IgD-negative memory B cell (primary cell): Measurements from ENCODE around the gene TM9SF2. TPM values are rescaled to one million over a fixed set of nuclear protein-coding genes. Genes with fewer than 3 reads are reported as not detected.

Source experiments
- H3K27ac Mint-ChIP-seq, 3 donors: one replicate each; pipeline ENCODE4 v1.8.0; 2020 to 2022; ENCODE audit warnings: mild to moderate bottlenecking in 3 of 3, mixed read lengths in 3 of 3, moderate library complexity in 1 of 3
- H3K27me3 Mint-ChIP-seq: one replicate; pipeline ENCODE4 v1.8.0; 2021; ENCODE audit warnings: mixed read lengths
- H3K36me3 Mint-ChIP-seq: one replicate; pipeline ENCODE4 v1.8.0; 2020; ENCODE audit warnings: mild to moderate bottlenecking, mixed read lengths
- H3K4me1 Mint-ChIP-seq, 3 donors: one replicate each; pipeline ENCODE4 v1.8.0; 2020 to 2022; ENCODE audit warnings: mixed read lengths in 3 of 3, mild to moderate bottlenecking in 1 of 3
- H3K4me3 Mint-ChIP-seq, 4 donors: one replicate each; pipeline ENCODE4 v1.8.0; 2020 to 2022; ENCODE audit warnings: mild to moderate bottlenecking in 4 of 4, mixed read lengths in 4 of 4, moderate library complexity in 3 of 4
- H3K9me3 Mint-ChIP-seq, 3 donors: one replicate each; pipeline ENCODE4 v1.8.0; 2020 to 2021; ENCODE audit warnings: mixed read lengths in 3 of 3, mild to moderate bottlenecking in 1 of 3
- polyA plus RNA-seq: library from polyadenylated mRNA; unstranded; fragments of 300-500 nt; fragmentation: Illumina TruSeq; gene quantifications from one replicate; pipeline ENCODE4 v1.2.3, GENCODE V29; 2021

The TM9SF2 gene
- polyA plus RNA-seq, 1 donor from 2014 or later: 85.9 TPM

DNA sequence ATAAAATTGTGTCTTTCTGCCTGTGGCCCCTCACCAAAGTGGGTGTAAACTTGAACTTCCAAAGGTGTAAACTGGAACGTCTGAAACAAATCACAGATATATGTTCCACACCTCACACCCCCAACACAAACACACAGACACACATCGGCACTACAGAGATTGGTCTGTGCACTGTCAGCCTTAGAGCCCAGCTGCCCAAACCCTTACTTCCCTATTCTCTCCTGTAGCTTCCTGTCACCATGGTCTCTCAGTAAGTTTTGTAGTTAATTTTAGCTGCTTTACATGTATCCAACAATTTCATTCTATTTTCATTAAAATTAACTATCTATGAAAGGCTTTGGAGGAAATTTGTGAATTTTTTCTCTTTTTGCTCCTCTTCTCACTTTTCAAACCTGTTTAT lies 5.4 kb downstream of the TM9SF2 start:
- Mint-ChIP-seq H3K4me1 (peaks cover 64 to 70% (median 65%) of the 10 kb centered on the region in 3 donors), H3K36me3 (peaks cover 7% of the 10 kb centered on the region)

DNA sequence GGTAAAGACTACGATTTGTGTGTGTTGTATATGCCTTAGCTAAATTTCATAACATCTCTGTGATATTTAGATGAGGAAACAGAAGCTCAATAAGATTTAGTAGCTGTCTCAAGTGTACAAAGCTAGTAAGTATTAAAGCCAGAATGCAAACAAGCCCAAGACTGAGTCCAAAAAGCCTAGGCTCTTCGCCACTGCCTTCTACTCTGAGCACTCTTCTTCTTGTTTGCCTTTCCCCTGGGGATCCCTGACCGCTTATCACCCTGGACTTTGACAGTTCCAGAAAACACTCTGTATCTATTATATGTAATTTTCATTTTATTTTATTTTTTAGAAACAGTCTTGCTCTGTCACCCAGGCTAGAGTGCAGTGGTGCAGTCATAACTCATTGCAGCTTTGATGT lies 5.8 kb downstream of the TM9SF2 start:
- peaks cover 7% of the 10 kb centered on the region for H3K36me3 Mint-ChIP-seq
- no peaks in the 10 kb centered on the region for H3K9me3 Mint-ChIP-seq
- H3K27ac Mint-ChIP-seq: peak overlapping the region; percentile 54 to 87 (median 73)
- peak overlapping the region; percentile 65 to 89 (median 77) for H3K4me3 Mint-ChIP-seq
- H3K4me1 Mint-ChIP-seq: peaks cover 63 to 73% (median 69%) of the 10 kb centered on the region in 3 donors
- H3K27me3 Mint-ChIP-seq: no peaks in the 10 kb centered on the region

More for the DNA sequence above, 5.4 kb downstream of the TM9SF2 start:
- Mint-ChIP-seq H3K9me3 (no peaks in the 10 kb centered on the region), H3K27me3 (no peaks in the 10 kb centered on the region), H3K27ac (peak overlapping the region; percentile 54 to 80 (median 73)), H3K4me3 (peak overlapping the region; percentile 65 to 89 (median 77))

DNA sequence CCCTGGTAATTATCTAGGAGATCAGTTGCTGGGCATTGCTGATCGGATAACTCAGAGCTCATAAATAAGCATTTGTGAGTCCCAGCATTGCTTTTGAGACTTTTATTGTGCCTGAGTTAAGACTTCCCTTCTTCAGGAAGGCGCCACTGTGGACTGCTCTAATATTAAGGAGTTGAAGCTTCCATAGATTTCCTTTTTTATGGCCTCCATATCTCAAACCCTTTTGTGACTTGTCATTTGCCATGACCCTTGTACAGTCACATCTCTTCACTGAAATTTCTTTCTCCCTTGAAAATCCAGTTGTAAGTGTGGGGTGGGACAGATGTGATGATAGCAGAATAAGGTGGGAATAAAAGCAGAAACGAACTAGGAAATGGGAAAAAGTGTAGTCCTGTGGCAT lies 6.3 kb downstream of the TM9SF2 start:
- H3K4me1 Mint-ChIP-seq: peaks cover 63 to 74% (median 69%) of the 10 kb centered on the region in 3 donors
- H3K27me3 Mint-ChIP-seq: no peaks in the 10 kb centered on the region
- peak overlapping the region in 3 of 4 donors; percentile 36 to 89 (median 74) for H3K4me3 Mint-ChIP-seq
- H3K9me3 Mint-ChIP-seq: no peaks in the 10 kb centered on the region
- H3K36me3 Mint-ChIP-seq: peaks cover 7% of the 10 kb centered on the region
- peak overlapping the region; percentile 71 to 90 (median 87) for H3K27ac Mint-ChIP-seq

DNA sequence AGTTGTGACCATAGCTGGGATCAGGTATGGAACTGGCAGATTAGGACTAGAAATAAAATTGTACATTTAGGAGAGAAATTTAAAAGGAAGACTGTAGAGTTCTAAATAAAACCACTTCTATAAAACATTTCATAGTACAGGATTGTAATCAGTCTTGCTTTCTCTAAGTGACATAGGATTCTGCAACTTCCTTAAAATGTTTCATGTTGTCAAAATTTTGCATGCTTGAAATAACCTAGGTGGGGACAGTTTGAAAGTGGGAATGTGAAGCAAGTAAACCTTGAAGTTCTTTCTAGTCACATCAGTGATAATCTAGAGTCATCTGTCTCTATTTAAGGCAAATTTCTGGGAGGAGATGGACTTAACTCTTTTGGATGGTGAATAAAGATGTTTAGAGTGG lies 6.7 kb downstream of the TM9SF2 start:
- Mint-ChIP-seq H3K9me3 (no peaks in the 10 kb centered on the region), H3K4me1 (peaks cover 67 to 77% (median 72%) of the 10 kb centered on the region in 3 donors), H3K4me3 (peak overlapping the region in 3 of 4 donors; percentile 36 to 81 (median 74)), H3K36me3 (peaks cover 7% of the 10 kb centered on the region), H3K27me3 (no peaks in the 10 kb centered on the region), H3K27ac (peak overlapping the region; percentile 71 to 90 (median 87))

DNA sequence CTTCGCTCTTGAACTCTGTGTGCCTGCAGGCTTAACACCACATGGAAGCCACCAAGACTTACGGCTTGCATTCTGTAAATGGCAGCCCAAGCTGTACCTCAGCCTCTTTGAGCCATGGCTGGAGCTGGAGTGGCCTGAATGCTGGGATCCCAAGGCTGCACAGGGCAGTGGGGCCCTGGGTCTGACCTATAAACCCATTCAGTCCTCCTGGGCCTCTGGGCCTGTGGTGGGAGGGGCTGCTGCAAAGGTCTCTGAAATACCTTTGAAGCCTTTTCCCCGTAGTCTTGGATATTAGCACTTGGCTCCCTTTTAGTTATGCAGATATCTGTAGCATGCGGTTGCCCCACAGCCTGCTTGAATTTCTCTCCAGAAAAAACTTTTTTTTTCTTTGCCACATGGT lies 8.2 kb downstream of the TM9SF2 start:
- Mint-ChIP-seq H3K4me3 (peak overlapping the region in 1 of 4 donors; percentile 9), H3K36me3 (peaks cover 6% of the 10 kb centered on the region), H3K27me3 (no peaks in the 10 kb centered on the region), H3K9me3 (no peaks in the 10 kb centered on the region), H3K4me1 (peaks cover 62 to 76% (median 76%) of the 10 kb centered on the region in 3 donors), H3K27ac (no peak overlapping the region)

DNA sequence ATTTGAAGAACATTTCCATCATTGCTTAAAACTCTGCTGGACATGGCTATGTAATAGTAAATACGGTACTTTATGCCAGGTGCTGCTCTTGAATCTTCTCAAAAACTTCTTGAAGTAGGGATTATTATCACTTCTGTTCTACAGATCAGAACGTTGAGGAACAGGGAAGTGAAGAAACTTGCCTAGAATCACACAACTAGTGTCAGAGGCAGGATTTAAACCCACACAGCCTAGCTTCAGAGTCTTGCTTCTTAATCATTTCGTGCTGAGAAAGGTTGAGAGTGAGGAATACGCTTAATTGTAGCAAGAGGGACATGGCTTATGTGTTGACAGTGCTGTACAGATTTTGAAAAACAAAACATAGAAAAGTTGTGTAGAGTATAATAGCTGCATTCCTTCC lies 13.5 kb downstream of the TM9SF2 start:
- H3K27ac Mint-ChIP-seq: no peak overlapping the region
- no peaks in the 10 kb centered on the region for H3K27me3 Mint-ChIP-seq
- peaks cover 46 to 54% (median 52%) of the 10 kb centered on the region in 3 donors for H3K4me1 Mint-ChIP-seq
- peaks cover 1% of the 10 kb centered on the region for H3K36me3 Mint-ChIP-seq
- peak overlapping the region in 1 of 4 donors; percentile 30 for H3K4me3 Mint-ChIP-seq
- no peaks in the 10 kb centered on the region for H3K9me3 Mint-ChIP-seq

DNA sequence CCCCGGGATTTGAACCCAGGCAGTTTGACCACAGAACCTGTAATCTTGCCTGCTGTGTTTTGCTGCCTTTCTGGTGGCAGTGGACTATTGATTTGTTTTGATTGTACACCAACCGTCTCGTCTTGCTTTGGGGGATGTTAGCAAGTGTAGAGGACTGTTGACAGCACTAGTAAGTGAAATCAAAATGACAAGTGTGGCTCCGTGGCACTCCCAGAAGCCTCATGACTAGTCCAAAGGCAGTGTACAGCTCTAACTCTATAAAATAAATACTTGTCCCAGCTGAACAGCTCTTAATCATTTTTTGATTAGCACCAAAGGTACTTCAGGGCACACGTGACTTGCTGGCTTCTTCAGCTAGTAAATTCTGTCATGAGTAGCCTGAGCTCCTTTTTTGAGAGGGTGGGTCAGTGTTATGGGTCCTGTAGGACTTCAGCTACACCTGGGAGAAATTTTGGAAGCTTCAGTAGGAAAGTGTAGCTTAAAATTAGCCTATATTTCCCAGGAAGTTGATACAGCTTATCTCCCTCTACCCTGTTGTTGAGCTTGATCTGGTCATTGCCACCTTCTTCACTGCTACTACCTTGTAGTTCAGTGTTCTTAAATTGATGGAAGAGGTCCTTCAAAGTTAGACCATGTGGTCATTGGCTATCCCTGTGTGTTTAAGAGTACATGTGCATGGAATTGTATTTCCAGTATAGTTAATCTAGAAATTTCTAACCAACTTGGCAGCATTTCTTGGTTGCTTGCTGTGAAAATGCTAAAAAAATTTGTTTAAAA lies 15.1 kb downstream of the TM9SF2 start:
- Mint-ChIP-seq H3K36me3 (no peaks in the 10 kb centered on the region), H3K9me3 (no peaks in the 10 kb centered on the region), H3K4me3 (peak overlapping the region in 1 of 4 donors; percentile 15), H3K27ac (no peak overlapping the region), H3K4me1 (peaks cover 32 to 44% (median 40%) of the 10 kb centered on the region in 3 donors), H3K27me3 (no peaks in the 10 kb centered on the region)

DNA sequence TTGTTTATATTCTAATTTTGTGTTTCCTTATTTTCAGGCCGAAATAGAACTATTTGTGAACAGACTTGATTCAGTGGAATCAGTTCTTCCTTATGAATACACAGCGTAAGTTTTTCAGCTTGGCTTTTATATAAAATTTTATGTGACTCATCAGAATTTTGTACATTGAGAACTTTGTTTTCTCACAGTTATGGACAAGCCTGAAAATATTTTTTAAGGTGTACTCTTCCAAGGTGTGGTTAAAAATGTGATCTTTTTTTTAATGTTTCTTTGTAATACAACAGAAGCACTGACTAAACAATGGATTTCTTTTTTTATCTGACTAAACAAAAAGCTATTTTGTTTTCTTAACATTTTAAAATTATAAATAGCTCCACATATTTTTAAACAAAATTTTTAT lies 16.3 kb downstream of the TM9SF2 start:
- no peaks in the 10 kb centered on the region for H3K27me3 Mint-ChIP-seq
- H3K36me3 Mint-ChIP-seq: no peaks in the 10 kb centered on the region
- no peak overlapping the region for H3K4me3 Mint-ChIP-seq
- H3K27ac Mint-ChIP-seq: no peak overlapping the region
- H3K4me1 Mint-ChIP-seq: peaks cover 27 to 31% (median 28%) of the 10 kb centered on the region in 3 donors
- H3K9me3 Mint-ChIP-seq: no peaks in the 10 kb centered on the region

DNA sequence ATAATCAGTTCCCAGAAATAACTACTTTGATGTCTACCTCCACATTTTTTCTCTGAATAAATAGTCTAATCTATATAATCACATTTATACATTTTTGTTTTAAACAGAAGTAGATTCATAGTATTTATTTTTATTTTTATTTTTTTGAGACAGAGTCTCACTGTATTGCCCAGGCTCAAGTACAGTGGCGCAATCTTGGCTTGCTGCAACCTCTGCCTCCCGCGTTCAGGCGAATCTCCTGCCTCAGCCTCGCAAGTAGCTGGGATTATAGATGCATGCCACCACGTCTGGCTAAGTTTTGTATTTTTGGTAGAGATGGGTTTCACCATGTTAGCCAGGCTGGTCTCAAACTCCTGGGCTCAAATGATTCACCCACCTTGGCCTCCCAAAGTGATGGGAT lies 16.7 kb downstream of the TM9SF2 start:
- H3K36me3 Mint-ChIP-seq: no peaks in the 10 kb centered on the region
- no peak overlapping the region for H3K27ac Mint-ChIP-seq
- no peaks in the 10 kb centered on the region for H3K9me3 Mint-ChIP-seq
- H3K4me1 Mint-ChIP-seq: peaks cover 23 to 27% (median 24%) of the 10 kb centered on the region in 3 donors
- H3K27me3 Mint-ChIP-seq: no peaks in the 10 kb centered on the region
- H3K4me3 Mint-ChIP-seq: no peak overlapping the region

DNA sequence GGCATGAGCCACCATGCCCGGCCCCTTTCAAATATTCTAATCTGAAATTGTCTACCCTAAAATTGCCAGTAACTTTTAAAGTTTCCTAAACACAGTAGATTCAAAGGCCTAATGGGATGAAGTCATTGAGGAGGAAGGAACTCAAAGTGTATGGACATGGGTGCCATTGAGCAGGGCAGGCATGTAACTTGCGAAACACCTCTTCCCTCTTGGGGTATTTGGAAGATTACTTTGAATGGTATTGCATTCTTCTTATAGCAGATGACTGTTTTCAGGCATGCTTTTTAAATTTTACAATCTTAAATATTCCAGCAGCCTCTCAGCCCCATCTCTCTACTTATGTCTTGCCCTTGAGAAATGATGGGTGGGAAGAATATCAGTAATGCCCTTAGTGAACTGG lies 21.0 kb downstream of the TM9SF2 start:
- no peaks in the 10 kb centered on the region for H3K27me3 Mint-ChIP-seq
- peaks cover 1% of the 10 kb centered on the region for H3K36me3 Mint-ChIP-seq

DNA sequence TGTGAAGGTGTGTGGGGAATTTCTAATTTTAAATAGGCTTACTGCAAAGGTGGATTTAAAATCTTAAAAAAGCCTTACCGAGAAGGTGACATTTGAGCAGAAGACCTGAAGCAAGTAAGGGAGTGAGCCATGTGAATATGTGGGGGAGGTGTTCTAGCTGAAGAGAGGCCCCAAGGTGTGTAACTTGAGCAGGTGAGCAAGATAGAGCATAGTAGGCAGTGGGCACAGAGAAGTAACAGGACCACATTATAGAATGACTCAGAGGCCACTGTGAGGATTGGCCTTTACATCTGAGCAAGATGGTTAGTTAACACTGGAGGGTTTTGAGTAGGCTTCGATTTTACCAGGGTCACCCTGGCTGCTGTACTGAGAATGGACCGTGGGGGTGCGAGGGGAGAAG lies 22.6 kb downstream of the TM9SF2 start:
- peak overlapping the region in 2 of 3 donors; percentile 23 to 38 for H3K27ac Mint-ChIP-seq

More for the DNA sequence above, 21.0 kb downstream of the TM9SF2 start:
- Mint-ChIP-seq H3K4me1 (peaks cover 0 to 15% (median 6%) of the 10 kb centered on the region in 3 donors), H3K9me3 (no peaks in the 10 kb centered on the region), H3K27ac (no peak overlapping the region), H3K4me3 (no peak overlapping the region)

DNA sequence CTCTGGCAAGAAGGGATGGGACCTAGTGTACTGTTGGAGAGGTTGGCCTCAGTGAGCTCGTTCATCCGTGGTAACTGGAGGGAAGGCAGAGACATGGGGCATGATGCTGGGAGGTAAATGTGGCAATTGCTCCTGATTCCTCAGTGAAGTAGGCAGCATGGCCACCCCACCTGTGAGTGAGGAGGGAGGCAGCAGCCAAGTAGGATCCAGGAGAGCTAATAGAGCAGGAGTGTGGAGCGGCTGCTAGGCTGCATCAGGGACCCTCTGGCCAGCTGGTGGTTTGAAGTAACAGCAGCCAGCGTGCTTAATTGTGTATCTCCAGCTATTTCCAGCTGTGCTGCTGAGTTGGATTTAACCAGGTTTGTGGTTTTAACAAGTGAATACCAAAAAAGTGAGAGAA lies 24.7 kb downstream of the TM9SF2 start:
- peaks cover 5 to 20% (median 8%) of the 10 kb centered on the region in 3 donors for H3K4me1 Mint-ChIP-seq
- H3K9me3 Mint-ChIP-seq: no peaks in the 10 kb centered on the region
- peaks cover 1% of the 10 kb centered on the region for H3K36me3 Mint-ChIP-seq
- H3K4me3 Mint-ChIP-seq: no peak overlapping the region
- no peaks in the 10 kb centered on the region for H3K27me3 Mint-ChIP-seq
- no peak overlapping the region for H3K27ac Mint-ChIP-seq

More for the DNA sequence above, 22.6 kb downstream of the TM9SF2 start:
- Mint-ChIP-seq H3K9me3 (no peaks in the 10 kb centered on the region), H3K4me3 (no peak overlapping the region), H3K4me1 (peaks cover 5 to 20% (median 8%) of the 10 kb centered on the region in 3 donors), H3K36me3 (peaks cover 1% of the 10 kb centered on the region), H3K27me3 (no peaks in the 10 kb centered on the region)

DNA sequence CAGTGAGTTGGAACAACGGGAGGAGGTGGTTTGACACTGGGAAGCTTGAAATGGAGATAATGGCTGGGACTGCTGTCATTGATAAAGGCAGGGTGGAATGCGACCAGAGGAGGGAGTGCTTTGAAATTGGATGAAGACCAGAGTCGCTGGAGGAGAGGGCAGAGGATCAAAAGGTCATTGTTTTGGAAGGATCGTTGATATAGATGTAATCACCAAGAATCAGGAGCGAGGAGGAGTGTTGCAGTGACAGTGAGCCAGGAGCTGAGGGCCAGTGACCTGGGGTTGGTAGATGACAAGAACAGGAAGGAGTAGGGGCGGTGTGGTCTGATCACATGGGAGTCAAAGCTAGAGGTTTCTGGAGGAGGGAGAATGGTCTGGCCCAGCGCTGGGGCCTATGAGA lies 25.3 kb downstream of the TM9SF2 start:
- H3K4me3 Mint-ChIP-seq: no peak overlapping the region

DNA sequence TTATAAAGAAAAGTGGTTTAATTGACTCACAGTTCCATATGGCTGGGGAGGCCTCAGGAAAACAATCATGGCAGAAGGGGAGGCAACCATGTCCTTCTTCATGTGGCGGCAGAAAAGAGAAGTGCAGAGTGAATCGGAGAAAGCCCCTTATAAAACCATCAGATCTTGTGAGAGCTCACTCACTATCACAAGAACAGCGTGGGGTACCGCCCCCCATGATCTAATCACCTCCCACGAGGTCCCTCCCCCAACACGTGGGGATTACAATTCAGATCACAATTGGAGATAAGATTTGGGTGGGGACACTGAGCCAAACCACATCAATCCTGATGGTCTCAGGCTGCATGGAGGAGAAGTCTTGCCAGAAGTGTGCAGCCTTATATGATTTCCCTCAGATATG lies 26.0 kb downstream of the TM9SF2 start:
- Mint-ChIP-seq H3K27me3 (no peaks in the 10 kb centered on the region), H3K9me3 (no peaks in the 10 kb centered on the region), H3K27ac (no peak overlapping the region), H3K36me3 (peaks cover 1% of the 10 kb centered on the region), H3K4me3 (no peak overlapping the region), H3K4me1 (peaks cover 5 to 21% (median 8%) of the 10 kb centered on the region in 3 donors)

More for the DNA sequence above, 25.3 kb downstream of the TM9SF2 start:
- Mint-ChIP-seq H3K36me3 (peaks cover 1% of the 10 kb centered on the region), H3K4me1 (peaks cover 5 to 20% (median 8%) of the 10 kb centered on the region in 3 donors), H3K27me3 (no peaks in the 10 kb centered on the region), H3K9me3 (no peaks in the 10 kb centered on the region), H3K27ac (peak overlapping the region in 1 of 3 donors; percentile 24)

DNA sequence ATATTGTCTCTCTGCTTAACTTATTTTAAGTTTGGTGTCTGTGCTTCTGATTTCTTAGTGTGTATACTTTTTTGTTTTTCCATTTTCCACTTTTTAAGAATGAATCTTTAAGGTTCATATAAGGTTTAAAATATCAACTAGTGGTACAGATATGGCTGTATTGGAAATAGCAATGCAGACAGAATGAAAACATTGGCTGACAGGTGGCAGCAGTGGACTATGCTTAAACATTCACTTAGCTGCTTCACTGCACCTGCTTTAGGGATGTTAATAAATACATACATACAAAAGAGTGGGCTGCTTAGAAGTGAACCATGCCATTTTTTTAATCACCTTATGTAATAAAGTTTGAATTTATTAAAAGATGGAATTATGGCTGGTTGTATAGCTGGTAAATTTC lies 27.3 kb downstream of the TM9SF2 start:
- H3K4me3 Mint-ChIP-seq: no peak overlapping the region

More for the DNA sequence above, 27.3 kb downstream of the TM9SF2 start:
- Mint-ChIP-seq H3K27ac (peak overlapping the region in 2 of 3 donors; percentile 54 to 88), H3K36me3 (peaks cover 3% of the 10 kb centered on the region), H3K27me3 (no peaks in the 10 kb centered on the region), H3K4me1 (peaks cover 5 to 21% (median 7%) of the 10 kb centered on the region in 3 donors), H3K9me3 (no peaks in the 10 kb centered on the region)
